ES-I3 (cell line): ENCODE measurements around the gene HTR1A.
A peak's percentile ranks its signal among the peaks of the same experiment; 100 is the strongest.

ENCODE experiments used
- H3K36me3 ChIP-seq: 2 replicates; pipeline ENCODE4 v1.6.1; 2013; ENCODE audit warnings: mild to moderate bottlenecking, low read length, control low read depth, moderate library complexity; ENCODE audit not compliant: insufficient read depth
- H3K4me1 ChIP-seq: 2 replicates; pipeline ENCODE4 v1.6.1; 2013; ENCODE audit warnings: mild to moderate bottlenecking, control low read depth, low read length; ENCODE audit not compliant: insufficient read depth
- H3K9ac ChIP-seq: 2 replicates; pipeline ENCODE4 v1.6.1; 2013; ENCODE audit warnings: low read depth, mild to moderate bottlenecking, low read length, moderate library complexity
- H3K9me3 ChIP-seq: 2 replicates; pipeline ENCODE4 v1.6.1; 2013; ENCODE audit warnings: mild to moderate bottlenecking, low read length, moderate library complexity; ENCODE audit not compliant: control insufficient read depth, insufficient read depth

The HTR1A gene

GRCh38 chr5:63962279-63962678 is at the start of gene HTR1A:
TSS of gene HTR1A (minus strand) at chr5:63962445. CDS start at chr5:63961719, 726 bp downstream.
- Histone ChIP-seq H3K36me3 (no peaks in the 10 kb centered on the region), H3K4me1 (no peaks in the 10 kb centered on the region), H3K9ac (peak within 1 kb of the TSS; percentile 49; the same call in 1 of the 2 replicates), H3K9me3 (no peaks in the 10 kb centered on the region)

- Histone ChIP-seq H3K4me1 (no peaks in the 10 kb centered on the region; the same call in 1 of the 2 replicates), H3K9me3 (no peaks in the 10 kb centered on the region), H3K9ac (no peak overlapping the region), H3K36me3 (no peaks in the 10 kb centered on the region)
These were observed 41.7 kb upstream of the HTR1A start for GRCh38 chr5:64003966-64004365.

- Histone ChIP-seq H3K4me1 (no peaks in the 10 kb centered on the region; the same call in 1 of the 2 replicates), H3K9me3 (no peaks in the 10 kb centered on the region), H3K9ac (no peak overlapping the region), H3K36me3 (no peaks in the 10 kb centered on the region)
These were observed 37.9 kb upstream of the HTR1A start for GRCh38 chr5:64000096-64000495.

DNA sequence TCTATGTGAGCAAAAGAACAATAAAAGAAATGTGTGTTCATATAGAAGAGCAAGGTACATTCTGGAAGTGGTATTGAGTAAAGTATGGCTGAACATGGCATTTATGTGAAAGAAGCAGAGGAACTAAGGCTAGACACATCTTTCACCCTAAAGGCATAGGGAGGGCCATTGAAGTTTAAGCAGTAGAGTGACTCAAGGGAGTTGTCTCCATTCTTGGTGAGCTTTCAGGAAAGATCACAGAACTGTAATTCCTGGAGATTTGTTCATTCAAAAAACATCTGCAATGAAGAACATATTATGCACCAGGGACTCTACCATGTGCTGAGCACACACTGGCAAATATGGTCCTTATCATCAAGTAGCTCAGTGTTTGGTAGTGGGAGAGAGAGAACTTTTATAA is 24.8 kb upstream of the HTR1A start:
- Histone ChIP-seq H3K36me3 (no peaks in the 10 kb centered on the region), H3K9ac (no peak overlapping the region), H3K9me3 (no peaks in the 10 kb centered on the region), H3K4me1 (no peaks in the 10 kb centered on the region)

DNA sequence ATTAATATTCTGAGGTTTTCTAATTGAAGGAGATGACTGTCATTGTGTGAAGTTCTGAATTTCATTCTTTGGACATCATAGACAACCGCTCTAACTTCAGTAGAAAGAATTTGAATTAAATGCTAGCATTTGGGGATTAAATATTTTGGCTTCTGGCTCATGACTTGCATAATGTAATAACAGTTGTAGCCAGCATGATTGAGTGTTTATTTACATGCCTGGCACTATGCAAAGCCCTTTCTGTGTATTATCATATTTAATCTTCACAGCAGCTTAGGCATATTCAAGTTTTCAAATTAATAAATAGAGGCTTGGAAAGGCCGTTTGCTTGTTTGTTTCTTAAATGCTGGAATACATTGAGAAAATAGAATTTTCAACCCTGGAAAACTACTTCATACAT is 19.6 kb upstream of the HTR1A start:
- no peaks in the 10 kb centered on the region for H3K4me1 ChIP-seq
- no peaks in the 10 kb centered on the region for H3K9me3 ChIP-seq

GRCh38 chr5:63963926-63964325 is 1.7 kb upstream of the HTR1A start:
- Histone ChIP-seq H3K36me3 (no peaks in the 10 kb centered on the region), H3K9ac (no peak overlapping the region), H3K9me3 (no peaks in the 10 kb centered on the region), H3K4me1 (no peaks in the 10 kb centered on the region)

More for the DNA sequence above, 19.6 kb upstream of the HTR1A start:
- no peak overlapping the region for H3K9ac ChIP-seq
- no peaks in the 10 kb centered on the region for H3K36me3 ChIP-seq

DNA sequence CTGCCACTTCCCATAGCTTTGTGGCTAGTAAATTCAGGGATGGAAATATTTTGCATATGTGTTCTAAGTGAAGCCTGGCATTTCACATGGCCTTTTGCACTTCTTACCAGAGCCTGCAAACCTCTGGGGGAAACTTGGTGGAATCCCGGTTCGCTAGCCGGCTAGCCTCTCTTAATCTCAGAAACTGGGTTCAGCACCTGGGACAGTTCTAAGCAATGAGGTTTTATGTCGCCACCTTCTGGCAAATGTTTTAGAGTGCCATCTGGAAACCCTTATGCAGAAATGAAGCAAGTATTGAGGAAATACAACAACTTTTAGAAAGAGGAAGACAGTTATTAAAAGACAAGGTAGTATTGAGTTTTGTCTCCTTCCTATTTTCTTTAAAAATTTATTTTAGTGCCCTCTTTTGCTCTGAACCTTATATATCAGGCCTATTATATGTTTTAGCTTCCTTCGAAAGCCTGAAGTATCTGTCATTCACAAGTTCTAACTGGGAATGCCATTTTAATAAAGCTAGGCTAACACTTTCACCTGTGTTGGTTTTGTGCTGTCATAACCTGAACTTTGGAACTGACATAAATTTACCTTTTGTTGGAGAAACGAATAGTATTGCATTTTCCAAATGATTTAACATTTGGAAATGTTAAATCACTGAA is 963 bp upstream of the HTR1A start:
- Histone ChIP-seq H3K9me3 (no peaks in the 10 kb centered on the region), H3K36me3 (no peaks in the 10 kb centered on the region), H3K9ac (no peak overlapping the region; the same call in 1 of the 2 replicates), H3K4me1 (no peaks in the 10 kb centered on the region)

DNA sequence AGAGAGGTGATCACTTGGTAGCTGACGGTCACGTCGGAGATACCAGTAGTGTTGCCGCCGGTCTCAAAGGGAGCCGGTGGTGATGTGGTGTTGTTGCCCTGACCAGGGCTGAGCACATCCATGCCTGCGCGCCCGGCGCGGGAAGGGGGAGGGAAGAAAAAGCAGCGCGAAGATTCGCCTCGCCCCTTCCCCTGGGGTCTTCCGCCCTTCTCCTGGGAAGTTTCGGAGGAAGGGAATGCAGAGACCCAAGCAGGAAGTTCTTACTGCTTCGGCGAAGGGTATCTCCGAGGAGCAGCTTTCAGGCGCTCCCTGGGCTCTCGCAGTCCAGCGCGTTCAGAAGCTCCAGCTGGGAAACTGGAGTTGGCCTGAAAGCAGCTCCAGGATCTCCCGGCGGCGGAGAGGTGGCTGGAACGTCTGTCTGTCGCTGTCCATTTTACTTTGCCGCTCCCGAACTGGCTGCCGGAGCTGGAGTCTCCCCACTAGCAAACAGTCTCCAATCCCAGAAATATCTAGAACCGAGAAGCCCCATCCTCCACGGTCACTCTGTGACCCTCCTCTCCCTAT is 565 bp downstream of the HTR1A start:
- Histone ChIP-seq H3K36me3 (no peaks in the 10 kb centered on the region), H3K9ac (peak overlapping the region; percentile 49; the same call in 1 of the 2 replicates), H3K9me3 (no peaks in the 10 kb centered on the region), H3K4me1 (no peaks in the 10 kb centered on the region)

- Histone ChIP-seq H3K9me3 (no peaks in the 10 kb centered on the region), H3K9ac (peak overlapping the region; percentile 49; the same call in 1 of the 2 replicates), H3K4me1 (no peaks in the 10 kb centered on the region), H3K36me3 (no peaks in the 10 kb centered on the region)
These were observed 1.1 kb downstream of the HTR1A start for GRCh38 chr5:63961125-63961597.

- no peak overlapping the region for H3K9ac ChIP-seq
- H3K9me3 ChIP-seq = no peaks in the 10 kb centered on the region
- H3K4me1 ChIP-seq = no peaks in the 10 kb centered on the region
- H3K36me3 ChIP-seq = no peaks in the 10 kb centered on the region
These were observed 1.6 kb downstream of the HTR1A start for GRCh38 chr5:63960646-63961045.

GRCh38 chr5:63959177-63959982 is 2.9 kb downstream of the HTR1A start:
- no peaks in the 10 kb centered on the region for H3K9me3 ChIP-seq
- H3K36me3 ChIP-seq = no peaks in the 10 kb centered on the region
- no peaks in the 10 kb centered on the region for H3K4me1 ChIP-seq
- H3K9ac ChIP-seq = peak overlapping the region; percentile 58; the same call in 1 of the 2 replicates

GRCh38 chr5:63958654-63959053 is 3.6 kb downstream of the HTR1A start:
- Histone ChIP-seq H3K9ac (peak overlapping the region; percentile 58; the same call in 1 of the 2 replicates), H3K4me1 (no peaks in the 10 kb centered on the region), H3K9me3 (no peaks in the 10 kb centered on the region), H3K36me3 (no peaks in the 10 kb centered on the region)

- no peaks in the 10 kb centered on the region for H3K36me3 ChIP-seq
- no peak overlapping the region for H3K9ac ChIP-seq
- no peaks in the 10 kb centered on the region for H3K4me1 ChIP-seq
These were observed 4.6 kb downstream of the HTR1A start for GRCh38 chr5:63957617-63958016.

DNA sequence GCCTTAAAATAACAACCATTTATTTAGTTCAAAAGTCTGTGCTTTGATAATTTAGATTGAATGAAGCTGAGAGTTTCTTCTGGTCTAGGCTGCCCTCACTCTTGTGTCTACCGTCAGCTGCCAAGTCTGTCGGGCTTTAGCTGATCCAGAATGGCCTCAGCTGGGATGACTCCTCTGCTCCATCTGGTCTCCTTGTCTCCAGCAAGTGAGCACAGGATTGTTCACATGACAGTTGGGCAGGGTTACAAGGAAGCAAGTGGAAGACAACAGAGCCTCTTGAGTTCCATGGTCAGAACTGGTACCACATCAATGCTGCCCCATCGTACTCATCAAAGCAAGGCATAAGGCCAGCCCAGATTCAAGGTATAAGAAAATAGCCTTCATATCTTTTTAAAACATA is 9.0 kb downstream of the HTR1A start:
- H3K36me3 ChIP-seq = no peaks in the 10 kb centered on the region
- H3K9ac ChIP-seq = no peak overlapping the region
- no peaks in the 10 kb centered on the region for H3K9me3 ChIP-seq
- H3K4me1 ChIP-seq = no peaks in the 10 kb centered on the region

More at GRCh38 chr5:63957617-63958016, 4.6 kb downstream of the HTR1A start:
- H3K9me3 ChIP-seq = no peaks in the 10 kb centered on the region
